GM18526 (cell line): Measurements from ENCODE around the gene THAP9.

Source experiments
- POLR2A ChIP-seq: IDR thresholded peaks from 3 replicates; pipeline ENCODE4 v1.6.1; 2011; ENCODE audit not compliant: insufficient read length; ENCODE audit errors: extremely low read depth

The THAP9 gene

GRCh38 chr4:82919386-82919785 is 18.9 kb downstream of the THAP9 start:
- TF ChIP-seq POLR2A = no peak

GRCh38 chr4:82921795-82922194 is 21.3 kb downstream of the THAP9 start:
- no peak for TF ChIP-seq POLR2A

- TF ChIP-seq POLR2A = no peak
These were observed 30.6 kb downstream of the THAP9 start for GRCh38 chr4:82930848-82931755.

GRCh38 chr4:82934441-82934840 is 33.9 kb downstream of the THAP9 start:
- no peak for TF ChIP-seq POLR2A

- no peak for TF ChIP-seq POLR2A
These were observed 38.9 kb downstream of the THAP9 start for GRCh38 chr4:82939414-82939813.

GRCh38 chr4:82947498-82947897 is 47.0 kb downstream of the THAP9 start:
- TF ChIP-seq POLR2A = no peak

- TF ChIP-seq POLR2A = no peak
These were observed 48.2 kb downstream of the THAP9 start for GRCh38 chr4:82948647-82949204.

GRCh38 chr4:82951196-82951595 is 50.7 kb downstream of the THAP9 start:
- TF ChIP-seq POLR2A = no peak

GRCh38 chr4:82954212-82954611 is 53.7 kb downstream of the THAP9 start:
- TF ChIP-seq POLR2A = no peak

- no peak for TF ChIP-seq POLR2A
These were observed 56.5 kb downstream of the THAP9 start for GRCh38 chr4:82957045-82957444.

GRCh38 chr4:82965763-82966162 is 65.2 kb downstream of the THAP9 start:
- no peak for TF ChIP-seq POLR2A

GRCh38 chr4:82968972-82969371 is 68.4 kb downstream of the THAP9 start:
- no peak for TF ChIP-seq POLR2A

GRCh38 chr4:82969414-82969813 is 68.9 kb downstream of the THAP9 start:
- TF ChIP-seq POLR2A = no peak
